IPS DF 6.9 (cell line): ENCODE data around the gene ABAT.

Experiments used
- DNase-seq: peaks from one replicate; pipeline ENCODE4 v3.0.0-alpha.2; 2013; ENCODE audit warnings: low read depth, low spot score
- H3K27ac ChIP-seq: one replicate; pipeline ENCODE4 v1.5.1; 2013; ENCODE audit warnings: low read length, control low read depth
- H3K27me3 ChIP-seq: 2 replicates; pipeline ENCODE4 v1.6.1; 2013; ENCODE audit warnings: mild to moderate bottlenecking, low read length; ENCODE audit not compliant: control insufficient read depth, insufficient read depth
- H3K36me3 ChIP-seq: 2 replicates; pipeline ENCODE4 v1.6.1; 2013; ENCODE audit warnings: low read length; ENCODE audit not compliant: control insufficient read depth, insufficient read depth
- H3K4me1 ChIP-seq: 2 replicates; pipeline ENCODE4 v1.6.1; 2013; ENCODE audit warnings: low read length; ENCODE audit not compliant: control insufficient read depth, insufficient read depth
- H3K4me3 ChIP-seq: 2 replicates; pipeline ENCODE4 v1.5.1; 2013; ENCODE audit warnings: mild to moderate bottlenecking, low read length
- H3K9me3 ChIP-seq: 2 replicates; pipeline ENCODE4 v1.6.1; 2013; ENCODE audit warnings: low read length, inconsistent platforms; ENCODE audit not compliant: control insufficient read depth, insufficient read depth
- WGBS: extraction: QIAGEN DNeasy Blood & Tissue Kit; methylation state at CpG from one replicate; pipeline ENCODE4 v1.1.7; 2013; ENCODE audit warnings: mixed read lengths, missing lambda C conversion rate; ENCODE audit not compliant: insufficient read length, insufficient coverage; 5-methylcytosine and 5-hydroxymethylcytosine counted together

ABAT gene

DNA sequence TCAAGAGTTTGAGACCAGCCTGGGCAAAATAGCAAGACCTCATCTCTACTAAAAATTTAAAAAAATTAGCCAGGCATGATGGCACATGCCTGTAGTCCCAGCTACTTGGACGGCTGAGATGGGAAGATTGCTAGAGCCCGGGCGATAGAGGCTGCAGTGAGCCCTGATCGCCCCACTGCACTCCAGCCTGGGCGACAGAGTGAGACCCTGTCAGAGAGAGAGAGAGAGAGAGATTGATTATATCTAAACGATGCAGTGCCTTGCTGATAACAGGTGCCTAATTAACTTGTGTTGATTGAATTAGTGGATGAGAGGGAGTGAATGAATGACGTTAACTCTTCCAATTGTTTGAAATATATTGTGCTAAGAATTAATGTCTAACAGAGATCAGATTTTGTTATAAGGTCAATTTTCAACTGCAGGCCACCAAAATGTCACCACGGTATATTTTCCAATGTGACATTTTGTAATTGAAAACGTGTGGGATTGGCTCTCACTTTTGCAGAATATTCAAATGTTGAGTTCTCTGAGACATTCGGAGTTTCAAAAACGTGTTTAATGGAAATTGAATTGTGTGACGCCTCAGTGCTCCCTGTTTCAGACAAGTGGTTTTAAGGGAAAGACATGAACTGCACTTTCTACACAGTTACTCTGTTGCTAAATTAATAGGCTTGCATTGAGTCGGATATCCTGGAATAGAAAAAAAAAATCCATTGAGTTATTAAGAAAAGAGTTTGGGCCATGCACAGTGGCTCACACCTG, 53.6 kb downstream of the ABAT start:
- WGBS, result no CpG with 5 or more reads among the region's 13 CpGs
- Histone ChIP-seq H3K27me3 (no peaks in the 10 kb centered on the region; the same call in 1 of the 2 replicates), H3K9me3 (no peaks in the 10 kb centered on the region), H3K27ac (no peak overlapping the region), H3K36me3 (no peaks in the 10 kb centered on the region), H3K4me3 (no peak overlapping the region), H3K4me1 (no peaks in the 10 kb centered on the region)
- DNase-seq, result no peak

DNA sequence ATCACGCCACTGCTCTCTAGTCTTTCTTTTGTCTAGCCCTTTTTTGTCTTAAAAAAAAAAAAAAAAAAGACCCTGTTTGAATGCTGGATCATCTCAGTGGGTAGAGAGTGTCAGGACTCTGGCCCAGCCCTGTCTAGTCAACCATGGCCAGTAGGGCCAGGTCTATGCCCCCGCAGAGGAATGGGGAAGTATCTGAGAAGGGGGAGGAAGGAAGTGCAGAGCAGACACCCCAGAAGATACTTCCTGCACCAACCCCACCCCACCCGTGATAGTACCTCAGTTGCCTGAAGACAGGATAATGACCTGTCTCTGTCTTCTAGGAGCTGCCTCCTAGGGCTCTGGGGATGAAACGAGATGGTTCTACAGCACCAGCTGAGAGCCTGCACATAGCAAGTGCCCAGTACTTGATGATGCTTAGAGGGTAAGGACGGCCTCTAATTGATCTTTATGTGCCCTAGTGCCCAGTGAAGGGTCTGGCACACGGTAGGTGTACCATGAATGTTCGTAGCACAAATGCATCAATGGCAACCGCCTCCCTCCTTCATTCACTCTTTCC, 55.4 kb downstream of the ABAT start:
- no CpG with 5 or more reads among the region's 8 CpGs for WGBS

DNA sequence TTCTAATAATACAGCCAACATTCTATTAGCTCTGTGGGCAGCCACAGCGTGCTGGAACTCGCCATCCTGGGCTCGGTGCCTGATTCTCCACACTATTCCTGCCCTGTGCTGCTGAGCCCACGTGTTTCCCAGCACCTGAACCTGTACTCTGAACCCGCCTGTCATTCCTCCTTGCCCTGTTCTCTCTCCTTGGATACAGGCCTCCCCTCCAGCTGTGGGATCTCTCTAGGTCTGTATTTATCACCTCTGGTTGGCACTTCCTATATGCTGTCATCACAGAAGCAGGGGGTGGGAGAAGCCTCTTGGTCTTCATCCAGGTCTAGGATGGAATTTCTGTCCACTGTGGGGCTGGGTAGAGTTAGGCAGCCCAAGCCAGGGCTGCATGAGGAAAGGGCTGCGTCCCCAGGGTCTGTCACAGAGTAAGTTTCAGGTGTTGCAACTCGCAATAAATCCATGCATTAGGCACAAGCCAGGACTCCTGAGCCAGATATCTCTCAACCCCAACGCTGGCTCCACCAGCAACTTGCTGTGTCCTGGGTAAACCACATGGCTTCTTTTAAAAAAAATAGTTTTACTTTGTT, 56.0 kb downstream of the ABAT start:
- DNase-seq, result no peak
- H3K27ac ChIP-seq, result no peak overlapping the region
- no peak overlapping the region for H3K4me3 ChIP-seq
- no peaks in the 10 kb centered on the region for H3K36me3 ChIP-seq
- WGBS, result no CpG with 5 or more reads among the region's 8 CpGs
- H3K4me1 ChIP-seq, result no peaks in the 10 kb centered on the region
- no peaks in the 10 kb centered on the region for H3K9me3 ChIP-seq
- no peaks in the 10 kb centered on the region; the same call in 1 of the 2 replicates for H3K27me3 ChIP-seq

More for the DNA sequence above, 55.4 kb downstream of the ABAT start:
- H3K36me3 ChIP-seq, result no peaks in the 10 kb centered on the region
- H3K4me3 ChIP-seq, result no peak overlapping the region
- H3K4me1 ChIP-seq, result no peaks in the 10 kb centered on the region
- H3K27ac ChIP-seq, result no peak overlapping the region
- no peaks in the 10 kb centered on the region for H3K9me3 ChIP-seq
- H3K27me3 ChIP-seq, result no peaks in the 10 kb centered on the region; the same call in 1 of the 2 replicates
- DNase-seq, result no peak

DNA sequence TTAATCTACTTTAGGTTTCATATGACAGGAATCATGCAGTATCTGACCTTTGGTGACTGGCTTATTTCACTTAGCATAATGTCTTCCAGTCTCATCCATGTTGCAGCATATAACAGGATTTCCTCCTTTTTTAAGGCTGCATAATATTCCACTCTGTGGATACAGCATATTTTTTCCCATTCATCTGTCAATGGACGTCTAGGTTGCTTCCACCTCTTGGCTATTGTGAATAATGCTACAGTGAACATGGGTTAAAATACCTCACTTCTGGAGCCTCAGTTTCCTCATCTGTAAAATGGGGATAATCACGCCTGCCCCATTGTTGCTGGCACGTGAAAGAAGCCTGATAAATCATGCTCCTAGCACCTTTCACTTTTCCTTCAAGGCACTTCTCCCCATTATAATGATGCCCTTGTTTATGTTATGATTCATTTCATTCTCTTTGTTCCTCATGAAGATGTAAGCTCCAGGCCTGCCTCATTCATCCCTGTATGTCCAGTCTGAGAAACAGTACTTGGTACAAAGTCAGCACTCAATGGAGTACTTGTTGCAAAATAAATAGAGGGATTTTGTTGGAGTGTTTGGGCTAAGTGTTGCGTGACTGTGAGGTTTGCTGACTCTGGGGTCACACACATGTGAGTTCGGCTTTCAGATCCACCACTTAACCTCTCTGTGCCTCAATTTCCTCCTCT, 59.6 kb downstream of the ABAT start:
- WGBS, result no CpG with 5 or more reads among the region's 5 CpGs
- H3K27ac ChIP-seq, result no peak overlapping the region

DNA sequence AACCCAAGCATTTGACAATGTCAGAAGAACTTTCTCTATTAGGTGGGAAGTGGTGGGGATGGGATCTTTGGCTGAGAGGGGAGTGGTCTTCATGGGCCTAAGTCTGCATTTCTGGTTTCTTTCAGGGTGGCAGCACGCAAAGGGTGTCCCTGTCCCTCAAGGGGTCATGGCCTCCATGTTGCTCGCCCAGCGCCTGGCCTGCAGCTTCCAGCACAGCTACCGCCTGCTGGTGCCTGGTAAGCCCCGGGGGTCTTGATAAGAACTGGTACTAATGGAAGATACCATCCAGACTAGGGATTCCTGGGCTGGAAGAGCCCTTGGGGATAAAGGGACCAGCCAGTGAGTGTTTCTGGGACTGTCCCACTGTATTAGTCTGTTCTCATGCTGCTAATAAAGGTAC, 61.2 kb downstream of the ABAT start:
- Histone ChIP-seq H3K4me3 (no peak overlapping the region), H3K4me1 (no peaks in the 10 kb centered on the region), H3K27me3 (no peaks in the 10 kb centered on the region), H3K36me3 (no peaks in the 10 kb centered on the region), H3K27ac (no peak overlapping the region), H3K9me3 (no peaks in the 10 kb centered on the region)
- no peak for DNase-seq
- no CpG with 5 or more reads among the region's 5 CpGs for WGBS

More for the DNA sequence above, 59.6 kb downstream of the ABAT start:
- no peak overlapping the region for H3K4me3 ChIP-seq
- H3K9me3 ChIP-seq, result no peaks in the 10 kb centered on the region
- DNase-seq, result no peak
- no peaks in the 10 kb centered on the region for H3K27me3 ChIP-seq
- no peaks in the 10 kb centered on the region for H3K4me1 ChIP-seq
- no peaks in the 10 kb centered on the region for H3K36me3 ChIP-seq

DNA sequence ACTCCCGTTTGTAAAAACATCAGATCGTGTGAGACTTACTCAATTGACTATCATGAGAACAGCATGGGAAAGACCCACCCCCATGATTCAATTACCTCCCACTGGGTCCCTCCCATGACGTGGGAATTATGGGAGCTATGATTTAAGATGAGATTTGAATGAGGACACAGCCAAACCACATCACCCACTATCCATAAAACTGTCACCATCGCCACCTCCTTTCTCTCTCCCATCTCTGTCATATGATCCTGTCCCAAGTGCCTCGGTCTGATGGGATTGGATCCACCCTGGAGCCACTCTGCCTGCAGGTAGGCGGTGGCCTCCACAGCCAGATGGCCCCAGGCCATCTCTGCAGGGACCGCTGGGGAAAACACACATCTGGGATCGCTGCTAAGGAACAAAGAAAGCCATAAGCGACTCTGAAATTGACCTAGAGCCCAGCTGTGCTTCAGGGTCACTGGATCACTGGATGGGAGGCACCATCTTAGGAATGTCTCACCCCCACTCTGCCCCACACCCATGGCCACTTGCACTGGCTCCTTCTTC, 61.8 kb downstream of the ABAT start:
- H3K27me3 ChIP-seq, result no peaks in the 10 kb centered on the region
- H3K27ac ChIP-seq, result no peak overlapping the region
- no peaks in the 10 kb centered on the region for H3K36me3 ChIP-seq
- H3K4me3 ChIP-seq, result no peak overlapping the region
- no peaks in the 10 kb centered on the region for H3K9me3 ChIP-seq
- no peak for DNase-seq
- no CpG with 5 or more reads among the region's 9 CpGs for WGBS
- H3K4me1 ChIP-seq, result no peaks in the 10 kb centered on the region

DNA sequence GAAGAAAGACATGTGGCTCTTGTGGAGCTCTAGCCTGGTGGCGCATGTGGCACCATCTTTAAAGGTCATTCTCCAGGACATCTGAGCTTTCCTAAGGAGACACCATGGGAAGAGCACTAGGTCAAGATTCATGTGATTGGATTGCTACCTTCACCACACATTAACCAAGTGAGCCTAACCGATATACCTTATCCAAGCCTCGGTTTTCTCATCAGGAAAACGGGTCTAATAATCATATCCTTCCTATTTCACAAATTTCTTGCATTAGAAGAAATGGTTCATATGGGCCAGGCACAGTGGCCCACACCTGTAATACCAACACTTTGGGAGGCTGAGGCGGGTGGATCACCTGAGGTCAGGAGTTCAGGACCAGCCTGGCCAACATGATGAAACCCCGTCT, 64.7 kb downstream of the ABAT start:
- WGBS, result no CpG with 5 or more reads among the region's 6 CpGs
- DNase-seq, result no peak
- Histone ChIP-seq H3K36me3 (no peaks in the 10 kb centered on the region), H3K27ac (no peak overlapping the region), H3K9me3 (no peaks in the 10 kb centered on the region), H3K4me1 (no peaks in the 10 kb centered on the region), H3K4me3 (no peak overlapping the region), H3K27me3 (no peaks in the 10 kb centered on the region)

DNA sequence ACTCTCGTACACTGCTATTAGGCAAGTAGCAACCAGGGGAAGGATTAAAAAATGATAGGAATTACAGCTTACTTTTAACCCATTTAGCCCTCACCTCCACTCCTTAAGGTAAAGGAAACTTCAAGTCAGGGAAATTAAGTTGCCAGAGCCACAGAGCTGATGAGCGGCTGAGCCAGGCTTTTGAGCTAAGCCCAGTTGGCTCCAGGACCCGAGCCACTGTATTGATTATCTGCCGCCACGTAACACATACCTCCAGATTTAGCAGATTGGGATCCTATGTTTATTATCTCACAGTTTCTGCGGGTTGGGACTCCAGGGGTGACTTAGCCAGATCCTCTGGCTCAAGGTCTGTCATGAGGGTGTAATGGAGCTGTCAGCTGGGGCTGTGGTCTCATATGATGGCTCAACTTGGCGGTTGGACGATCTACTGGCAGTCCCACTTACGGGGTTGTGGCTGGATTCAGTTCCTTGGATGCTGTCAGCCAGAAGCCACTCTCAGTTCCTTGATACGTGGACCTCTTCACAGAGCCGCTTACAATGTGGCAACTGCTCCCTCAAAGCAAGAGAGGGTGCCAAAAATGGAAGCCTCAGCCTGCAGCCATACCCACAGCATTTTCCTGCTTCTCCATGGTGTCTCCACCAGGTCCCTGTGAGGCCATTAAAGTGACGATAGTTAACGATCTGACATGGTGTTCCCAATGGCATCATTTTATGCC, 65.7 kb downstream of the ABAT start:
- H3K36me3 ChIP-seq, result no peaks in the 10 kb centered on the region

DNA sequence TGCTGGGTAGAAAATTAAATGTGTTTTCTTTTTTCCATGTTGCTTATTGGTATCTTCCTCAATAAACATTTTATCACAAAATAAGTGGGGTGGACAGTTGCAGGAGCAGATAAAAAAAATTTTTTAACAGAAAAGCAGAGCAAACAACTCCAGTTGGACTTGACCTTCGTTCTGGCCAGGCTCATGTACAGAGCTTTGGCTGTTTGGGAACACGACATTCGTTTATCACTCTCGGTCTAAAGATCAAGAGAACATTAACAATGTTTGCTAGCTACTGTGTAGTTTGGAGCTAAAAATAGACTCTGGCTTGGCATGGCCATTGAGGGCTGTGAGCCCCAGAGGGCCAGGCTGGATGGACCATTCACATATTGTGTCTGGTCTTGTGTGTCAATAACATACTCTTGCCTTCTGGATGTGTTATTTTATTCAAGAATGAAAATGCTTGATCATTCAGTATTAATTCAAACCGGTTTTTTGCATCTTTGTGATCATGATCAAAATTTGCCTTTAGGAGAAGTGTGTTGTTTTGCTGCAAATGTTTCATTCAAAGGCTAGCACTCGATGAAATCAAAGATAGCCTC, 66.4 kb downstream of the ABAT start:
- WGBS, result no CpG with 5 or more reads among the region's 6 CpGs
- Histone ChIP-seq H3K27ac (no peak overlapping the region), H3K36me3 (no peaks in the 10 kb centered on the region), H3K4me1 (no peaks in the 10 kb centered on the region), H3K4me3 (no peak overlapping the region), H3K9me3 (no peaks in the 10 kb centered on the region), H3K27me3 (no peaks in the 10 kb centered on the region)
- DNase-seq, result no peak

More for the DNA sequence above, 65.7 kb downstream of the ABAT start:
- Histone ChIP-seq H3K27me3 (no peaks in the 10 kb centered on the region), H3K27ac (no peak overlapping the region), H3K4me1 (no peaks in the 10 kb centered on the region), H3K9me3 (no peaks in the 10 kb centered on the region), H3K4me3 (no peak overlapping the region)
- WGBS, result no CpG with 5 or more reads among the region's 13 CpGs
- no peak for DNase-seq
